Right renal cortex interstitium (tissue), 3 donors: ENCODE measurements around the gene KBTBD7. TPM values are rescaled to one million over a fixed set of nuclear protein-coding genes. Genes with fewer than 3 reads are reported as not detected.
A peak's percentile ranks its signal among the peaks of the same experiment; 100 is the strongest.

Experiments
- DNase-seq, 3 donors: peaks; one replicate each; pipeline ENCODE4 v3.0.0-alpha.2; 2013; ENCODE audit warnings: low read depth in 3 of 3, low spot score in 2 of 3
- polyA plus RNA-seq, 3 donors: library from polyadenylated mRNA; unstranded; fragments of 120-200 nt; gene quantifications; one replicate each; pipeline ENCODE4 v1.2.1, GENCODE V29; 2013; ENCODE audit not compliant: insufficient read length in 3 of 3

Gene KBTBD7
- polyA plus RNA-seq = 10 to 100 TPM; 19.4 to 22.2 (median 22.0) TPM

GRCh38 chr13:41193919-41194824 lies at the start of gene KBTBD7:
Gene KBTBD7, minus strand, starts transcription at chr13:41194569. Its CDS starts 312 bp downstream, at chr13:41194257.
- peak; percentile 67 to 85 (median 82) for DNase-seq

- no peak for DNase-seq
These were observed 47.3 kb upstream of the KBTBD7 start for GRCh38 chr13:41241626-41242025.

GRCh38 chr13:41236369-41236768 lies 42.0 kb upstream of the KBTBD7 start:
- no peak for DNase-seq

GRCh38 chr13:41232578-41233480 lies 38.5 kb upstream of the KBTBD7 start:
- no peak for DNase-seq

- DNase-seq = peak in 1 of 3 donors; percentile 6
These were observed 37.4 kb upstream of the KBTBD7 start for GRCh38 chr13:41231786-41232185.

- no peak for DNase-seq
These were observed 36.8 kb upstream of the KBTBD7 start for GRCh38 chr13:41231025-41231677.

GRCh38 chr13:41229356-41229755 lies 35.0 kb upstream of the KBTBD7 start:
- DNase-seq = no peak

- no peak for DNase-seq
These were observed 30.0 kb upstream of the KBTBD7 start for GRCh38 chr13:41224113-41225110.

GRCh38 chr13:41222259-41222852 lies 28.0 kb upstream of the KBTBD7 start:
- DNase-seq = peak in 1 of 3 donors; percentile 29

- DNase-seq = no peak
These were observed 26.0 kb upstream of the KBTBD7 start for GRCh38 chr13:41220401-41220800.

- DNase-seq = no peak
These were observed 21.8 kb upstream of the KBTBD7 start for GRCh38 chr13:41216160-41216559.

GRCh38 chr13:41213919-41214318 lies 19.6 kb upstream of the KBTBD7 start:
- DNase-seq = no peak

GRCh38 chr13:41213316-41213715 lies 18.9 kb upstream of the KBTBD7 start:
- no peak for DNase-seq

- DNase-seq = no peak
These were observed 18.5 kb upstream of the KBTBD7 start for GRCh38 chr13:41212881-41213280.

GRCh38 chr13:41211062-41211461 lies 16.7 kb upstream of the KBTBD7 start:
- DNase-seq = no peak

- DNase-seq = no peak
These were observed 12.1 kb upstream of the KBTBD7 start for GRCh38 chr13:41206467-41206866.

- DNase-seq = peak in 2 of 3 donors; percentile 10 to 21
These were observed 9.4 kb upstream of the KBTBD7 start for GRCh38 chr13:41203810-41204209.

GRCh38 chr13:41200126-41200525 lies 5.8 kb upstream of the KBTBD7 start:
- DNase-seq = no peak

GRCh38 chr13:41199526-41199925 lies 5.2 kb upstream of the KBTBD7 start:
- no peak for DNase-seq
